Activated T-cell treated with anti-CD3 and anti-CD28 coated beads, Interleukin-2, amount 50 U/mL, for 24 hours (primary cell): ENCODE results near the gene SEC24C.
"Not testable (repeated sequence)": the region's sequence is repeated elsewhere in the genome, so short reads cannot be mapped to it uniquely, and the experiment has no call there.

Source experiments
- DNase-seq: peaks from one replicate; pipeline ENCODE4 v3.0.0-alpha.2; 2020
- H3K27ac Mint-ChIP-seq: 2 replicates; pipeline ENCODE4 v1.8.0; 2020; ENCODE audit warnings: mild to moderate bottlenecking, mixed read lengths
- H3K27me3 Mint-ChIP-seq: 2 replicates; pipeline ENCODE4 v1.8.0; 2020; ENCODE audit warnings: mixed read lengths
- H3K36me3 Mint-ChIP-seq: 2 replicates; pipeline ENCODE4 v1.8.0; 2020; ENCODE audit warnings: low read depth, mixed read lengths
- H3K4me1 Mint-ChIP-seq: 2 replicates; pipeline ENCODE4 v1.8.0; 2020; ENCODE audit warnings: low read depth, mixed read lengths
- H3K4me3 Mint-ChIP-seq: 2 replicates; pipeline ENCODE4 v1.8.0; 2020; ENCODE audit warnings: mild to moderate bottlenecking, moderate library complexity, mixed read lengths
- H3K9me3 Mint-ChIP-seq: 2 replicates; pipeline ENCODE4 v1.8.0; 2020; ENCODE audit warnings: mixed read lengths

The SEC24C gene

DNA sequence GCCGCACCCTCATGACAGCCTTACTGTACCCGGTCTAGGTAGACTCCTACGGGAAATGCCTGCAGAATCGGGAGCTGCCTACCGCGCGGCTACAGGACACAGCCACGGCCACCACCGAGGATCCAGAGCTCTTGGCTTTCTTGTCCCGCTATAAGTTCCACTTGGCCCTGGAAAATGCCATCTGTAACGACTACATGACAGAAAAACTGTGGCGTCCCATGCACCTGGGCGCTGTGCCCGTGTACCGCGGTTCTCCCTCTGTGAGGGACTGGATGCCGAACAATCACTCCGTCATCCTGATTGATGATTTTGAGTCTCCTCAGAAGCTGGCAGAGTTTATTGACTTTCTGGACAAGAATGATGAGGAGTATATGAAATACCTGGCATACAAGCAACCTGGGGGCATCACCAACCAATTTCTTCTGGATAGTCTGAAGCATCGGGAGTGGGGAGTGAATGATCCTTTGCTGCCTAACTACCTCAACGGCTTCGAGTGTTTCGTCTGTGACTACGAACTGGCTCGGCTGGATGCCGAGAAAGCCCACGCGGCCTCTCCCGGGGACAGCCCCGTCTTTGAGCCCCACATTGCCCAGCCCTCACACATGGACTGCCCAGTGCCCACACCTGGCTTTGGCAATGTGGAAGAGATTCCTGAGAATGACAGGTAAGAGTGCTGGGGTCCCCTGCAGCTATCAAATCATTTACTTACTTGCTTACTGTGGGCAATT, 29.1 kb downstream of the SEC24C start:
- Mint-ChIP-seq H3K4me3 (peak overlapping the region; percentile 96), H3K9me3 (no peaks in the 10 kb centered on the region), H3K4me1 (peaks cover 55% of the 10 kb centered on the region), H3K27me3 (no peaks in the 10 kb centered on the region), H3K36me3 (peaks cover 90% of the 10 kb centered on the region), H3K27ac (peak overlapping the region; percentile 97)
- DNase-seq, result no peak

DNA sequence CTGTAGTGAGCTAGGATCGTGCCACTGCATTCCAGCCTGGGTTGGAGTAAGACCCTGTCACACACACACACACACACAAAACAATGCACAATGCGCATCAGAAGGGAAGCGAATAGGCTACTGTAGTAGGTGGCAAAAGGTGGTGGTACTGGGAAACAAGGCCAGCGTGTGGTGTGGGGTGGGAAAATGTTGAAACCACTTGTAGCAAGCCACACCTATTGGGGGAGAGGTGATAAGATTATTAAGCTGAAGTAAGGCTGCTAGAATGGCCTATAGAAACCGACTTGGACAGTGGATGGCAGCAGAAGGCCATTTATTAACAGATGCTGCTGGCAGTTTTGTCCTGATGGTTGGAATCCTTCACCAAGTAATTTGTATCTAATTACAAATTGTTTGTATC, 30.5 kb downstream of the SEC24C start:
- peaks cover 90% of the 10 kb centered on the region for H3K36me3 Mint-ChIP-seq
- H3K4me1 Mint-ChIP-seq, result peaks cover 50% of the 10 kb centered on the region
- H3K27ac Mint-ChIP-seq, result peak overlapping the region; percentile 73
- no peaks in the 10 kb centered on the region for H3K9me3 Mint-ChIP-seq
- no peak for DNase-seq
- H3K27me3 Mint-ChIP-seq, result no peaks in the 10 kb centered on the region
- peak overlapping the region; percentile 96 for H3K4me3 Mint-ChIP-seq

DNA sequence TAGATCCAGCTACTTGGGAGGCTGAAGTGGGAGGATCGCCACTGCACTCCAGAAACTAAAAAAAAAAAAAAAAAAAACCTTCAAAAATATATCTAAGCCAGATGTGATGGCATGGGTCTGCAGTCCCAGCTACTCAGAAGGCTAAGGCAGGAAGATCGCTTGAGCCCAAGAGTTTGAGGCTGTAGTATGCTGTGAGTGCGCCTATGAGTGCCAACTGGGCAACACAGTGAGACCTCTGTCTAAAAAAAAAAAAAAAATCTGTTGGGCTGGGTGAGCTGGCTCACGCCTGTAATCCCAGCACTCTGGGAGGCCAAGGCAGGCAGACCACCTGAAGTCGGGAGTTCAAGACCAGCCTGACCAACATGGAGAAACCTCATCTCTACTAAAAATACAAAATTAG, 34.8 kb downstream of the SEC24C start:
- Mint-ChIP-seq H3K27me3 (no peaks in the 10 kb centered on the region), H3K27ac (peak overlapping the region; percentile 87), H3K9me3 (no peaks in the 10 kb centered on the region), H3K36me3 (peaks cover 84% of the 10 kb centered on the region), H3K4me3 (no peak overlapping the region), H3K4me1 (peaks cover 60% of the 10 kb centered on the region)
- DNase-seq, result no peak

DNA sequence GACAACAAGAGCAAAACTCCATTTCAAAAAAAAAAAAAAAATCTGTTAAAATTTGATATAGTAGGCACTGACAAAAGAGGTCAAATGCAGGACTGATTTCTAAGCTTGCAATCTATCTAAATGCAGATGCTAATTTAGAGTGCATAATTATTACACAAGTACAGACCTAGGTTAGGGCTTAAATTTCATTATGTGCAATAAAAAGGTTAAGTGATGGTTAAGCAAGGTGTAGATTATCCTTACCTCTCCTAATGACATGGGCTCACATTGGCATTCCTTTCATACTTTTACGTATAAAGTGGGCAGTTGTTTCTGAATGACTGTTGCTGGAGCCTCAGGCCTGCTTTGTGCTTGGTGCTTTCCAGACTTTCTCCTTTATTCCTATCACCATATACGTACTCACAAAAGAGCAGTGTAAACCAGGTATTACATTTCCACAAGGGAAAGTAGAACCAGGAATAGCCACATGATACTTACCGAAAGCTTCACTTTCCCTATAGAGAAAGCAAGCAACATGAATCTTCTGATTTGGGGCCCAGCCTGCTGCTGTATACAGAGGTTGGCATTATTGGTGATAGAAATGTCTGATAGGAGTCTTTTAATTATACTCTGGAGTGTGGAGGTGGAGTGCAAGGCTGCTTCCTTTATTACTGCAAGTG, 35.5 kb downstream of the SEC24C start:
- H3K36me3 Mint-ChIP-seq, result peaks cover 80% of the 10 kb centered on the region
- peak overlapping the region; percentile 87 for H3K27ac Mint-ChIP-seq
- peak overlapping the region; percentile 99 for H3K4me3 Mint-ChIP-seq
- peaks cover 59% of the 10 kb centered on the region for H3K4me1 Mint-ChIP-seq
- H3K9me3 Mint-ChIP-seq, result no peaks in the 10 kb centered on the region
- DNase-seq, result no peak
- H3K27me3 Mint-ChIP-seq, result no peaks in the 10 kb centered on the region

DNA sequence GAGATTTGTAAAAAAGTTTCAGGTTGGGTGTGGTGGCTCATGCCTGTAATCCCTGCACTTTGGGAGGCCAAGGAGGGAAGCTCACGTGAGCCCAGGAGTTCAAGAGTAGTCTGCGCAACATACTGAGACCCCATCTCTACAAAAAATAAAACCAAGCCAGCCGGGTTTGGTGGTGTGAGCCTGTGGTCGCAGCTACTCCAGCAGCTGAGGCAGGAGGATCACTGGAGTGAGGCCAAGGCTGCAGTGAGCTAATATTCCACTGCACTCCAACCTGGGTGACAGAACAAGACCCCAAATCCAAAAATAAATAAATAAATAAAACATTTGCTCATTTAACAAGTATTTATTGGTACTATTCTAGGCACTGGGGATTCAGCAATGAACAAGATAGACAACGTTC, 36.1 kb downstream of the SEC24C start:
- peak overlapping the region; percentile 100 for H3K27ac Mint-ChIP-seq
- no peaks in the 10 kb centered on the region for H3K27me3 Mint-ChIP-seq
- peak overlapping the region; percentile 99 for H3K4me3 Mint-ChIP-seq
- DNase-seq, result no peak
- no peaks in the 10 kb centered on the region for H3K9me3 Mint-ChIP-seq
- peaks cover 75% of the 10 kb centered on the region for H3K36me3 Mint-ChIP-seq
- H3K4me1 Mint-ChIP-seq, result peaks cover 58% of the 10 kb centered on the region

DNA sequence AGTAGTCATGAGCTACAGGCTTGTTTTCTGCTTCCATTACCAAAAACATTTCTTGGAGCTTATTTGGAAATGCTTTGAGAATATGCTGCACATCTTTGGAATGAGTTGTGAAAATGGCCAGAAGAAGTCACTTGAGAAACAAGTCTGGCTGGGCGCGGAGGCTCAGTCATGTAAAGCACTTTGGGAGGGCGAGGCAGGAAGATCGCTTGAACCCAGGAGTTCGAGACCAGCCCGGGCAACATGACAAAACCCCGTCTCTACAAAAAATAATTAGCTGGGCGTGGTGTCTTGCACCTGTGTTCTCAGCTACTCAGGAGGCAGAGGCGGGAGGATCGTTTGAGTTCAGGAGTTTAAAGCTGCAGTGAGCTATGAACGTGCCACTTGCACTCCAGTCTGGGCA, 36.8 kb downstream of the SEC24C start:
- H3K4me1 Mint-ChIP-seq, result peaks cover 53% of the 10 kb centered on the region
- peak overlapping the region; percentile 100 for H3K27ac Mint-ChIP-seq
- H3K36me3 Mint-ChIP-seq, result peaks cover 71% of the 10 kb centered on the region
- no peaks in the 10 kb centered on the region for H3K9me3 Mint-ChIP-seq
- H3K27me3 Mint-ChIP-seq, result no peaks in the 10 kb centered on the region
- H3K4me3 Mint-ChIP-seq, result peak overlapping the region; percentile 99
- DNase-seq, result no peak

DNA sequence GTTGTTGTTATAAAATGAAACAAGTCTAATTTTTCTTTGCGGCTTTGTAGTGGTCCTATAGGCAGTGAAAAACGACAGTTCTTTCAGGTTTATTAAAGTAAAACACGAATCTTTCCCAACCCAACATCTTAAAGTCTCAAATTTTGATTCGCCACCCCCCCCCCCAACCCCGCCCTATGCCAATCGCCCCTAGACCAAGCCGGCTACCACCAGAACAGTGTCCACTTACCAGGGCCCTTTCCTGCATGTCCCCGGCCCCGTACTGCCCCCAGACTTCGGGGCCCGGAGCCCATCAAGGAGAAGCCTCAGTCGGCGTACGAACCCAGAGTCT, 37.3 kb downstream of the SEC24C start:
- peaks cover 76% of the 10 kb centered on the region for H3K36me3 Mint-ChIP-seq
- no peak for DNase-seq
- peak overlapping the region; percentile 100 for H3K27ac Mint-ChIP-seq
- H3K4me1 Mint-ChIP-seq, result peaks cover 58% of the 10 kb centered on the region
- H3K9me3 Mint-ChIP-seq, result no peaks in the 10 kb centered on the region
- peak overlapping the region; percentile 99 for H3K4me3 Mint-ChIP-seq
- H3K27me3 Mint-ChIP-seq, result no peaks in the 10 kb centered on the region

DNA sequence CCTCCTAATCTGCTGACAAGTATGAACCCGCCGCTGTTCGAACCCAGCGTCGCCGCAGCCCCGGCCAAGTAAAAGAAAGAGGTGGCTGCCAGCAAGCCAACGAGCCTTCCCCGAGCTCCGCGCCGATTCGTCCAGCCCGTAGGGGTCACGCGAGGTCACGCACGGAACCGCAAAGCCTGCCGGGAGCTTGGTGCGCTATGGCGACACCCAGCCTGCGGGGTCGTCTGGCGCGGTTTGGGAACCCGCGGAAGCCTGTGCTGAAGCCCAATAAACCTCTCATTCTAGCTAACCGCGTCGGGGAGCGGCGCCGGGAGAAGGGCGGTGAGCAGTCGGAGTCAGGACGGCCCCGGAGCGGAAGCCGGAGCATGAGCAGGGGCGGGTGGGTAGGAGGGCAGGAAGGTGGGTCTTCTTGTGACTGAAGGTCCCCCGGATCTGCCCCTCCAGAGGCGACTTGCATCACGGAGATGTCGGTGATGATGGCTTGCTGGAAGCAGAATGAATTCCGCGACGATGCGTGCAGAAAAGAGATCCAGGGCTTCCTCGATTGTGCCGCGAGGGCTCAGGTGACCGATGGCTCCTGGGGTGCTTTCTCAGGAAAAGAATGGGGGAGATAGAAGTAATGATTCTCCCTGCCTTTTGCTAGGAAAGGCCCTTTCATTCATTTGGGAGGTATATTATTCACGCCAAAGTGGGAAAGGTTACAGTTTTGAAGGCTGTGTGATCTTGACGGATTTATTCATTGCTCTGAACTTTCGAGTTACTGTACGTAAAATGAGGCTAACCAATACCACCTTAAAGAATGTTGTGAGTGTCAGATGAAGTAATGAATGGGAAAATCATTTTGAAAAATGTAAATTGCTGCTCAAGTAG, 37.9 kb downstream of the SEC24C start, which contains the start of gene CHCHD1:
Gene CHCHD1, plus strand, starts transcription at position 170 of the 870 bp plus-strand sequence. Its CDS starts 28 bp downstream, at position 198.
- Mint-ChIP-seq H3K9me3 (no peaks in the 10 kb centered on the region), H3K27me3 (no peaks in the 10 kb centered on the region)

DNA sequence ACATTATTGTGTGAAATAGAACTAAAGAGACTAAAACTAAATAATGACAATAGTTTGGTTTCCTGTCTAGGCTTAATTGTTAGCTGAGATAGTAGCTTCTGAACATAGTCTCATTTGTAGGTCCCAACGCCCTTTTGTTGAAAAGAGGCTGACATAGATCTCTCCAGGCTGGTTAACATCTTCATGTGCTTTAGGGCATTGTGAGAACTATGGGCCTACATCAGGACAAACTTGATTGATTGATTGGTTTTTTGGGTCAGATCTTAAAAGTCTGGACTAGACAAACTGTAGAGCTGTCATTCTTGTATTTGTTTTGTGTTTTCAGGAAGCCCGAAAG, 38.5 kb downstream of the SEC24C start:
- Mint-ChIP-seq H3K4me1 (peaks cover 58% of the 10 kb centered on the region), H3K27ac (peak overlapping the region; percentile 100), H3K27me3 (no peaks in the 10 kb centered on the region), H3K36me3 (peaks cover 69% of the 10 kb centered on the region), H3K4me3 (peak overlapping the region; percentile 99), H3K9me3 (no peaks in the 10 kb centered on the region)
- no peak for DNase-seq

More for the DNA sequence above, 37.9 kb downstream of the SEC24C start, which contains the start of gene CHCHD1:
- DNase-seq, result peak; percentile 96
- Mint-ChIP-seq H3K4me3 (peak within 1 kb of the TSS; percentile 99), H3K4me1 (peaks cover 58% of the 10 kb centered on the region), H3K36me3 (peaks cover 73% of the 10 kb centered on the region), H3K27ac (peak within 1 kb of the TSS; percentile 100)

DNA sequence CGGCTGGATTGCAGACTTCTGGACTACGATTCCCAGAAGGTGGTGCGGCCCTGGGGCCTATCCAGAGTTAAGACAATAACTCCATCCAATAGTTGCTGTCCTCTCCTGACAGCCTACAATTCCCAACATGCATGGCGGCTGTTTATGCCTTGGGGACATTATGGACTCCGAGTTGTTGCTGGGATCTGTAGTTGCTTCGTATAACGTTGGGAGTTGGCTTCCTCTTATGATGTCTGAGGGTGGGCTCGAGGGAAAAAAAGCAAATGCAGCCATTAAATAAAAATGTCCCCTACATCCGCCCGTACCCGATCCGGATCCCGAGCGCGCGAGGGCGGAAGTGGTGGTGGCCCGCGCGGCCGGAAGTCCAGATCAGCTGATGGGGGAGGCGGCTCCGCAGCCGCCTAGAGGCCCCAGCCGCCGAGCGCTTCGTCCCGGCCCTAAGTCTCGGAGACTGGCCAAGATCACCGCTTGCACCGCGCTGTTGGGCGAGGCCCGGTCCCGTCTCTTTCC, 41.1 kb downstream of the SEC24C start, which contains the start of gene ZSWIM8:
Gene ZSWIM8, plus strand, starts transcription at position 396 of the 510 bp plus-strand sequence. CDS start 273 bp downstream, outside the sequence.
- peaks cover 49% of the 10 kb centered on the region for H3K4me1 Mint-ChIP-seq
- H3K27me3 Mint-ChIP-seq, result no peaks in the 10 kb centered on the region
- peak; percentile 90 for DNase-seq
- peaks cover 65% of the 10 kb centered on the region for H3K36me3 Mint-ChIP-seq
- no peaks in the 10 kb centered on the region for H3K9me3 Mint-ChIP-seq
- peak within 1 kb of the TSS; percentile 98 for H3K4me3 Mint-ChIP-seq
- peak within 1 kb of the TSS; percentile 99 for H3K27ac Mint-ChIP-seq

DNA sequence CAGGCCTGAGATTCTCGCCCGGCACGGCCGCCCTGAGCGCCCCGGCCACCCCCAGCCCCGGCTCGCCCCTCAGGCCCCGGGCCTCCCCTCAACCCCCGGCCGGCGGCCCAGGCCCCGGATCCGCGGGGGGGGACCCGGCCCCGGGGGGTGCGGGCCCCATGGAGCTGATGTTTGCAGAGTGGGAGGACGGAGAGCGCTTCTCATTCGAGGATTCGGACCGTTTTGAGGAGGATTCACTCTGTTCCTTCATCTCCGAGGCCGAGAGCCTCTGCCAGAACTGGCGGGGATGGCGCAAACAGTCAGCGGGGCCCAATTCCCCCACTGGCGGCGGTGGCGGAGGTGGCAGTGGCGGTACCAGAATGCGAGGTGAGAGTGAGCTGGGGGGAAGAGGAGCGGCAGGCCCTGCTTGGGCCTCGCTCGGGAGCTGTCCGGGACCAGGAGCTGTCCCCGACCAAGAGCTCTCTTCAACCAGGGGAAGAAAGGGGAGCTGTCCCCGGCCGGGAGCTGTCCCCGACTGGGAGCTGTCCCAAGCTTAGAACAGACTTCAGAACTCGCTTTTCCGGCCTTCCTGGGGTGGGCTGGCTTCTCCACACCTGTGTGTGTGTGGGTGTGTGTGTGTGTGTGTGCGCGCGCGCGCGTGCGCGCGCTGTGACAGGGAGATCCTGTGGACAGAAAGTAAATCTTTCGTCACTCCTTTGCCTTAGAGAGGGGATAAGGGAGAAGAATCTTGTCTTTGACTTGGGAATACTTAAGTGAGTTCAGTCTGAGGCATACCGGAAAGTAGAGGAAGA, 41.7 kb downstream of the SEC24C start:
- Mint-ChIP-seq H3K4me1 (peaks cover 44% of the 10 kb centered on the region), H3K27me3 (no peaks in the 10 kb centered on the region), H3K27ac (peak overlapping the region; percentile 99), H3K36me3 (peaks cover 68% of the 10 kb centered on the region), H3K4me3 (peak overlapping the region; percentile 98), H3K9me3 (no peaks in the 10 kb centered on the region)
- DNase-seq, result peak; percentile 71

DNA sequence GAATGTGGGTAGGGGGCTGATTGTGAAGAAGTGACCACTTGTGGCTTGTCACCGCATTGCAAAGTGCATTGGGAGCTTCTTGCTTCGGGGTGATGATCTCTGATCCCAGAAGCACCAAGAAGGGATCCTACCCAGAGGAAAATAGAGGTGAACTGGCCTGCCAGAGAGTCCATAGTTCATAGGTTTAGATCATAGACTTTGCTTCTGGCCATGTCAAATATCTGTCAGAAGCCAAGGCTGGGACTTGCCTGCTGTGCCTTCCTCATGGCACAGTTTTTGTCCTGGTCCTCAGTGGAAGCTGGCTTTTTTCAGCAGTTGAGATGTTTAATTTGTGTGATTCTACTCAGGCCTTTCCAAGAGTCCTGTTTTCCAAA, 42.3 kb downstream of the SEC24C start:
- Mint-ChIP-seq H3K36me3 (peaks cover 69% of the 10 kb centered on the region), H3K4me3 (peak overlapping the region; percentile 98), H3K9me3 (no peaks in the 10 kb centered on the region), H3K27me3 (no peaks in the 10 kb centered on the region), H3K4me1 (peaks cover 43% of the 10 kb centered on the region), H3K27ac (peak overlapping the region; percentile 89)
- no peak for DNase-seq

DNA sequence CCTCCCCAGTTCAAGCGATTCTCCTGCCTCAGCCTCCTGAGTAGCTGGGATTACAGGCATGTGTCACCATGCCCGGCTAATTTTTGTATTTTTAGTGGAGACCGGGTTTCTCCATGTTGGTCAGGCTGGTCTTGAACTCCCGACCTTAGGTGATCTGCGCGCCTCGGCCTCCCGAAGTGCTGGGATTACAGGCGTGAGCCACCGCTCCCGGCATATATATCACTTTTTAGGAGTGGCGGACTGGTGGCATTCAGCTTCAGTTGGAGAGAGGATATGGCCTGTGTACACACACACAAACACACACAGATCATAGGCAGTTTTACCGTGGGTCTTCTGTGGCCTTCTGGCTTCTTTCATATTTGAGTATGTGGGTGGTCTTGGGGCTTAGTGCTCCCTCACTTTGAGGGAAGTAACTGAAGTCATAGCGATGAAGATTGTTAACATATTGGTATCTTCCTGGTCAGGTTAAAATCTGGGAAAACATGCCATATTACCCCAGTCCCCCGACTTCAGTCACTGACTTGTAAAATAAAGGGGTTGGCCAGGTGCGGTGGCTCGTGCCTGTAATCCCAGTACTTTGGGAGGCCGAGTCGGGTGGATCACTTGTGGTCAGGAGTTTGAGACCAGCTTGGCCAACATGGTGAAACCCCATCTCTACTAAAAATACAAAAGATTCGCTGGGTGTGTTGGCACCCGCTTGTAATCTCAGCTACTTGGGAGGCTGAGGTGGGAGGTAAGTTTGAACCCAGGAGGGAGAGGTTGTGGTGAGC, 43.0 kb downstream of the SEC24C start:
- not testable (repeated sequence) for H3K27ac Mint-ChIP-seq, DNase-seq, H3K27me3 Mint-ChIP-seq, H3K9me3 Mint-ChIP-seq
- peaks cover 66% of the 10 kb centered on the region for H3K36me3 Mint-ChIP-seq
- peak overlapping the region; percentile 98 for H3K4me3 Mint-ChIP-seq
- H3K4me1 Mint-ChIP-seq, result peaks cover 43% of the 10 kb centered on the region
